Esophagus squamous epithelium (tissue), 5 donors: ENCODE data around the gene DGKB. TPM values are rescaled to one million over a fixed set of nuclear protein-coding genes. Genes with fewer than 3 reads are reported as not detected.

Experiments
- DNase-seq: peaks from one replicate; lab custom pipeline; 2025; lab: John Stamatoyannopoulos, UW
- H3K27ac ChIP-seq, 4 donors: fragments of 200-600 bp; sonication (generic); one replicate each; pipeline ENCODE4 v1.5.1; 2016 to 2019; ENCODE audit warnings: mild to moderate bottlenecking in 1 of 4
- H3K27me3 ChIP-seq, 4 donors: fragments of 200-600 bp; sonication (generic); 1 replicate in 3 of 4; 2 replicates in 1 of 4; pipeline versions ENCODE4 v1.5.1 to v1.6.0; 2017 to 2021; ENCODE audit warnings: antibody characterized with exemption in 1 of 4
- H3K36me3 ChIP-seq, 3 donors: fragments of 200-600 bp; sonication (generic); one replicate each; pipeline ENCODE4 v1.5.1; 2016 to 2019
- H3K4me1 ChIP-seq, 3 donors: fragments of 200-600 bp; sonication (generic); one replicate each; pipeline ENCODE4 v1.5.1; 2017 to 2019
- H3K4me3 ChIP-seq, 4 donors: fragments of 200-600 bp; sonication (generic); 1 replicate in 3 of 4; 2 replicates in 1 of 4; pipeline ENCODE4 v1.5.1; 2016 to 2019; ENCODE audit warnings: mild to moderate bottlenecking in 2 of 4, moderate library complexity in 1 of 4
- H3K9me3 ChIP-seq, 3 donors: fragments of 200-600 bp; sonication (generic); one replicate each; pipeline ENCODE4 v1.5.1; 2016 to 2019
- POLR2A ChIP-seq, 4 donors: fragments of 450-650 bp; IDR thresholded peaks; one replicate each; pipeline ENCODE4 v1.6.1; 2017; ENCODE audit warnings: antibody characterized with exemption in 4 of 4, mild to moderate bottlenecking in 4 of 4, moderate library complexity in 3 of 4
- WGBS, 2 donors: methylation state at CpG; one replicate each; pipeline ENCODE4 v1.1.5; 2018; 5-methylcytosine and 5-hydroxymethylcytosine counted together
- intact Hi-C: fragments of 100-400 bp; cut with DNase I; formaldehyde crosslinking; loops from one replicate; pipeline ENCODE4 v1.15.0; 2022
- total RNA-seq, 4 donors: library from RNA; depleted of rRNA; stranded (reverse); fragments of >200 nt; gene quantifications; one replicate each; pipeline ENCODE4 v1.1.0, GENCODE V29; 2016
- TF ChIP-seq, protein P1 (sequence below), 6 experiments: fragments of 450-650 bp in 4 of 6; fragments of 200-600 bp in 2 of 6; sonication (generic) in 2 of 6; IDR thresholded peaks; one replicate each; pipeline ENCODE4 v1.5.1; 2016 to 2019; ENCODE audit warnings: antibody characterized with exemption in 6 of 6, mild to moderate bottlenecking in 4 of 6, moderate library complexity in 4 of 6
- donor health status: DM: yes; HTN: yes; CAD: no.

Gene DGKB
- total RNA-seq, 4 donors from 2014 or later = 0.09 to 1.1 (median 0.23) TPM; not detected in 1

DNA sequence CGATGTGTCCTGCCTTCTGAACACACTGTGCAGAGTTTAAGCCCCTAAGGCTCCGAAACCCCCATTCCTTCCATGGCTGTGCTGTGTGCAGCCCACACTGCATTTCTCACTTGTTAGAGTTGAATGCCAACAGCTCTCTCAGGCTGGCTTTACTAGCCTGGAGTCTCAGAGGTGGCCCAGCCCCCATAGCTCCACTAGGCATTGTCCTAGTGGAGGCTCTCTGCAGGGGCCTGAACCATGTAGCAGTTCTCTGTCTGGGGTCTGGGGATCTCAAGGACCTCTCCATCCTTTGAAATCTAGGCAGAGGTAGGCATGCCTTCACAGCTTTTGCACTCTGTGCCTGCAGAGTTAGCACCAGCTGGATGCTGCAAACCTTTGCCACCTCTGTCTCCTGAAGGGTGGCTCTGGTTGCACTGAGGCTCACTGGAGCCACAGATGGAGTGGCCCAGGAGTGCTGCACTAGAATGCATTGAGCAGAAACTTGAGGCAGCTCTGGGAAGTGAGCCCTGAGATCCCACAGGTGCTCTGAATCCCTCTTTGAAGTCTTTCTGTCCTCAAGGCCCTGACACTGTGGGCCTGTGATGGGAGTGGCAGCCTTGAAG lies 301.7 kb downstream of the DGKB start:
- 49 to 63% methylated on average over 2 of the region's 2 CpGs for WGBS, 2 donors
- Histone ChIP-seq H3K9me3 (no peaks in the 10 kb centered on the region), H3K4me1 (no peaks in the 10 kb centered on the region), H3K27ac (no peak overlapping the region), H3K4me3 (no peak overlapping the region), H3K27me3 (no peaks in the 10 kb centered on the region), H3K36me3 (no peaks in the 10 kb centered on the region)
- intact Hi-C loops = no loop called here
- TF ChIP-seq, protein P1, sequence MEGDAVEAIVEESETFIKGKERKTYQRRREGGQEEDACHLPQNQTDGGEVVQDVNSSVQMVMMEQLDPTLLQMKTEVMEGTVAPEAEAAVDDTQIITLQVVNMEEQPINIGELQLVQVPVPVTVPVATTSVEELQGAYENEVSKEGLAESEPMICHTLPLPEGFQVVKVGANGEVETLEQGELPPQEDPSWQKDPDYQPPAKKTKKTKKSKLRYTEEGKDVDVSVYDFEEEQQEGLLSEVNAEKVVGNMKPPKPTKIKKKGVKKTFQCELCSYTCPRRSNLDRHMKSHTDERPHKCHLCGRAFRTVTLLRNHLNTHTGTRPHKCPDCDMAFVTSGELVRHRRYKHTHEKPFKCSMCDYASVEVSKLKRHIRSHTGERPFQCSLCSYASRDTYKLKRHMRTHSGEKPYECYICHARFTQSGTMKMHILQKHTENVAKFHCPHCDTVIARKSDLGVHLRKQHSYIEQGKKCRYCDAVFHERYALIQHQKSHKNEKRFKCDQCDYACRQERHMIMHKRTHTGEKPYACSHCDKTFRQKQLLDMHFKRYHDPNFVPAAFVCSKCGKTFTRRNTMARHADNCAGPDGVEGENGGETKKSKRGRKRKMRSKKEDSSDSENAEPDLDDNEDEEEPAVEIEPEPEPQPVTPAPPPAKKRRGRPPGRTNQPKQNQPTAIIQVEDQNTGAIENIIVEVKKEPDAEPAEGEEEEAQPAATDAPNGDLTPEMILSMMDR (IDR thresholded peaks at IDR 0.05) = no peak
- TF ChIP-seq POLR2A (IDR thresholded peaks at IDR 0.05) = no peak
- DNase-seq = no peak

DNA sequence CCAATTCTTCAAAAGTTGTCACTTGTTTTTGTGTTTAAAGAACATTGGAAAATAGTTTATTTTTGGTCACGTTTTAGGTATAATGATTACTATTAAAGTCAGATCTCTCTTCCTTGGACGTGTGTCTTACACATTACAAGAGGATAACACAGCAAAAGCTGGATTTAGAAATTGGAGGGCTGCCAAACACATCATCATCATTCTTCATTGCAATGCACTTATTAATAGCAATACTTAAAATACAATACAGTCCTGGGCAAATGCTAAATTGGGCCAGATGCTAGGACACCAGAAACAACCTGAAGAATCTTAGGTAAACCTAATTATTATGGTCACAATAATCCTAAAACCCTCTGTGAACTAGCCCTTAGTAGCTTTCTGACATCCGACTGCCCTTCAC lies 303.6 kb downstream of the DGKB start:
- Histone ChIP-seq H3K9me3 (no peaks in the 10 kb centered on the region), H3K4me3 (no peak overlapping the region), H3K4me1 (no peaks in the 10 kb centered on the region), H3K36me3 (no peaks in the 10 kb centered on the region), H3K27me3 (no peaks in the 10 kb centered on the region), H3K27ac (no peak overlapping the region)
- no peak for DNase-seq
- TF ChIP-seq, protein P1 (IDR thresholded peaks at IDR 0.05) = no peak
- TF ChIP-seq POLR2A (IDR thresholded peaks at IDR 0.05) = no peak
- intact Hi-C loops = no loop called here
- WGBS, 2 donors = 39 to 40% methylated on average over 3 of the region's 3 CpGs

DNA sequence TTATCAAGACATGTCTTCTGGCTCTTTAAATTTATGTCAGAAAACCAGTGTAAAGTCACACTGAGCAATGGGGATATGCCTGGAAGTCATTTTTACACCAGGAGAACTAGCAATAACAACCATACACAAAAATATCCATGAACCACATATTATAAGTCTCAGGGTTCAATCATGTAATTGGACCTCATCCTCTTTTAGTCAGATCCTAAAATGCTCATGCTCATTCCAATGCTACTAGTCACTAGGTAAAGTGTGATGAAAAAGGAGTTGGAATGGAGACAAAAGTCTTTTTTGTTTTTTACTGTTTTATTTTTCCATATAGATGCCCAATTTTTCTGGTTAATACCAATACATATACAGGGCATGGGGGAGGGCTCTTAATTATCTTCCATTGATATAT lies 306.1 kb downstream of the DGKB start:
- no peak for DNase-seq
- no peak overlapping the region for H3K4me3 ChIP-seq
- intact Hi-C loops = no loop called here
- H3K4me1 ChIP-seq = no peaks in the 10 kb centered on the region
- TF ChIP-seq, protein P1 (IDR thresholded peaks at IDR 0.05) = no peak
- TF ChIP-seq POLR2A (IDR thresholded peaks at IDR 0.05) = no peak
- H3K27me3 ChIP-seq = no peaks in the 10 kb centered on the region
- no peak overlapping the region for H3K27ac ChIP-seq
- H3K9me3 ChIP-seq = no peaks in the 10 kb centered on the region
- no peaks in the 10 kb centered on the region for H3K36me3 ChIP-seq

DNA sequence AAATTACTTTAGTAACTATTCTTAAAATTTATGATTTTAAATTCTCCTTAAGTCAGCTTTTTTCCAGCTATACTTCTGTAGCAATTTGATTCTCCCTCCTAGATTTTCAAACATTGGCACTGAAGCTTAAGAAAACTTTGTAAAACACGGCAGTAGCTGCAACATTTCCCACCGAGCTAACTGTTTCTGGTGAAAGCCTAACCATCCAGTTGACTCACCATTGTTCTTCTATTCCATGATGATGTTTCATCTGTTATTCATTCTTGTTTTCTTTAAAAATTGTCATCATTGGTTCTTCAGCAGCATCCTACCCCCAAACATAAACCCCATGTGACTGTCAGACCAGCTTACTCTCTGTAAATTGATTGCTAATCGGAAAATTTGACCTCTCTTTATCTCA lies 312.3 kb downstream of the DGKB start:
- Histone ChIP-seq H3K36me3 (no peaks in the 10 kb centered on the region), H3K4me3 (no peak overlapping the region), H3K4me1 (no peaks in the 10 kb centered on the region), H3K27ac (no peak overlapping the region), H3K27me3 (no peaks in the 10 kb centered on the region), H3K9me3 (peaks cover 0 to 7% (median 0%) of the 10 kb centered on the region in 3 donors)
- 70 to 74% methylated on average over 3 of the region's 3 CpGs for WGBS, 2 donors
- no peak for TF ChIP-seq POLR2A (IDR thresholded peaks at IDR 0.05)
- intact Hi-C loops = no loop called here
- DNase-seq = no peak

DNA sequence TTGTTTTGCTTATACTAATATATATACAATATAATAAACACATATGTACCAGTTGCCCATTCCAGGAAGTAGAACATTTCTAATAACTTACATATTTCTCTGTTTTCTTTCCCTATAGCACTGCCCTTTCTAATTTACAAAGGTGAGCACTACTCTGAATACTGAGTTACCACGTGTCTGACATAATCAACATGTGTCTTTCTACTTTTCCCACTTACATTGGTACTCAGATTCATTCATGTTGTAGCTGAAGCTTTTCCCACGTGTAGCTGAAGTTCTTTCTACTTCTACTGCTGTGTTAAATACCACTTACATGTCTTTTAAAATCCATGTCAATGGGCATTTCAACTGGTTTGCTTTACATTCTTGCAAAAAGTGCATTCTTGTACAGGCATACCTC lies 317.3 kb downstream of the DGKB start:
- intact Hi-C loops = no loop called here
- no peak for TF ChIP-seq POLR2A (IDR thresholded peaks at IDR 0.05)
- Histone ChIP-seq H3K36me3 (no peaks in the 10 kb centered on the region), H3K27ac (no peak overlapping the region), H3K9me3 (peaks cover 0 to 8% (median 3%) of the 10 kb centered on the region in 3 donors), H3K27me3 (no peaks in the 10 kb centered on the region), H3K4me3 (no peak overlapping the region), H3K4me1 (no peaks in the 10 kb centered on the region)
- WGBS, 2 donors = 58 to 70% methylated on average over 2 of the region's 2 CpGs
- no peak for DNase-seq

DNA sequence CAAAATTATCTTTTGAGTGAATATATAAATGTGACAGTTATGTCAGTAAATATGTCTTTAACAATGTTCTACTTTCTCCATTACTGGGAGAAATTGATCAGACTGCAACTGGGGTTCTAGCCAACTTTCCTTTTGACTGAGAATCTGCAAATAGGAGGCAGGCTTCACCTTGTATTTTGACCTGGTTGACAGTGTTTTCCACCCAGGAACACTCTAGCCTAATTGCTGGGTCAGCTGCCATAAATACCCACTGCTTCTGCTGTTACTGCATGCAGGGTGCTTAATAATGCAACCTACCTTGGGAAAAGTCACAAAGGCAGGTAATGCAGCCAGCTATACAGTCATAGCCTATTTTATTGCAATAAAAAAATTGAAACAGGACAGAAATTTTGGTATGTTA lies 319.0 kb downstream of the DGKB start:
- TF ChIP-seq, protein P1 (IDR thresholded peaks at IDR 0.05) = no peak
- H3K9me3 ChIP-seq = peaks cover 0 to 8% (median 3%) of the 10 kb centered on the region in 3 donors
- no peaks in the 10 kb centered on the region for H3K4me1 ChIP-seq
- DNase-seq = no peak
- H3K27me3 ChIP-seq = no peaks in the 10 kb centered on the region
- intact Hi-C loops = no loop called here
- H3K27ac ChIP-seq = no peak overlapping the region
- H3K36me3 ChIP-seq = no peaks in the 10 kb centered on the region
- H3K4me3 ChIP-seq = no peak overlapping the region
